Measurements from ENCODE around the gene GANAB.
"Not testable (repeated sequence)": the region's sequence is repeated elsewhere in the genome, so short reads cannot be mapped to it uniquely, and the experiment has no call there.

GANAB gene

DNA sequence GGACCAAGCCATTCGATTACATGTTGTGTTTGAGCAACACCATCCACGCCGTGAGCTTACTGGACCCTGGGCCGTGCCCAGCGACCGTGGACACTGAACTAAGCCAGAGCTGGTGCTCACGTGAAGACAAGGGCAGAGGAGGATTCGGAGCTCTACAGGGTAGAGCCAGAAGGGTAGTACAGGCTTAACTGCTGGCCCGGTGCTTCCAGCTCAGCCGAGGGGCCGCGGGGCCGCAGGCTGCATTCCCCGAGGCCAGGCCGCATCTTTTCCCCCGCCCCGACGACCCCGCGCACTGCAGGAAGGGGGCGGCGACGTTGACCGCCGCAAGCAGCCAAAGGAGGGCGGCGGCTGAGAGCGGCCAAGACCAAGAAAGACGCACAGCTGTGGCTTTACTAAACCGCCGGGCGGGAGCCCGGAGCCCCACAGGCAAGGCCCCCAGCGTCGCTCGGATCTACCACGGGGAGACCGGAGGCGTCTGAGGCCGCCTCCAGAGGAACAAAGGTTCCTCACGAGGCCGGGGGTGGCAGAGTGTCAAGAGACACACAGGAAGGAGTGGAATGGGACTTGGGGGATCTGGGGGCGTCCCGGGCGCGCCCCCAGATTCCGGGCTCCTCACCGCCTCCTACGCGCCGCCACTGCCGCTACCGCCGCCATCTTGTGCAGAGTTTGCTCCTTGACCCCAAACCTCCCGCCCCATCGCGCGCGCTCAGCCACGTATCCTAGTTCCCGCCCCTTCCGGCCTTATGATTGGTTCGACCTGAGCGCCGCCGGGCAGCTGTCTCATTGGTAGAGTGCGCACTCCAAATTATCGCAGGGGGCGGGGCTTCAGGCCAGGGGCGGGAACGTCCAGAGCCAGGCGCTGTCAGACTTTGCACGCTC lies at the start of gene GANAB:
Gene GANAB, minus strand, starts transcription at position 668 of the 879 bp plus-strand sequence. Its CDS starts 14 bp downstream, at position 654.
- peak; percentile 98 for DNase-seq (ENCODE audit: low read depth)

DNA sequence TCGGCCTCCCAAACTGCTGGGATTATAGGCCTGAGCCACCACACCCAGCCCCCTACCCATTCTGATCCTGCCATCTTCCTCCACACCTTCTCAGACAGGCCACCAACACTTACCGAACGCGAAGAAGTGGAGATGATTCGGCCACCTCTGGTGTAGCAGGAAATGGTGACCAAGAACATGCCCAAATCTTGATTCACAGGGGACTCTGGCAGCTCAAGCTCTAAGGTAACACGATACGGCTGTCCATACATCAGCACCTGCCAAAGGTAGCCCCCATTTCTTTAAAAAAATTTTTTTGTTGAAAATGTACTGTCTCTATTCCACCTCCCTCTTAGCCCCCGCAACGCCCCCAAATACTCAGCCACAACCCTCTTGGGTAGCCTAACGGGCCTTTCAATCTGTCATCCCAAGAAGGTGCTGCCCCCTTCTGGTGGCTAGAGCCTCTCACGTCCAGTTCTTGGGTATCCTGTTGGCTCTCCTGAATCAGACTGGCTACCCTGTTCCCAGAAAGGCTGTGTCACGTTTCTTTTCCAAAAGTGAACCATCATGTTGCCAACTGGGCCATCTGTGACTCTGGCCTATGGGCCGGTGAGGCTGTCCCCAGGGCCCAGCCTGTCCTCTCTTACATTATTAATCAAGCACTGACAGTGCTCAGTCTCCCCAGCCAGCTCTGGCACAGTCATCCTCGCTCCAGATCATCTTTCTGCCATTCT lies 48.2 kb upstream of the GANAB start:
- peak; percentile 72 for DNase-seq (ENCODE audit: low read depth)

DNA sequence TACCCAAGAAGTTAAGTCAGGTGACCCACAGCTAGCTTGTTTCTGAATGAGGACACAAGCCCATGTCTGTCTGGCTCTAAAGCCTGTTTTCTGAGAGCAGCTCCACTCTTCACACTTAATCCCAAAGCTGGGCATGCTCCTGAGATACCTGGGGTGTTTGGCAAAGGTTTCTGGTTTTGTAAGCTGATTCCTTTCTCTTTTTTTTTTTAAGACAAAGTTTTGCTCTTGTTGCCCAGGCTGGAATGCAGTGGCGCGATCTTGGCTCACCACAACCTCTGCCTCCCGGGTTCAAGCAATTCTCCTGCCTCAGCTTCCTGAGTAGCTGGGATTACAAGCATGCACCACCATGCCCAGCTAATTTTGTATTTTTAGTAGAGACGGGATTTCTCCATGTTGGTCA lies 47.2 kb upstream of the GANAB start:
- DNase-seq (ENCODE audit: low read depth) = not testable (repeated sequence)

DNA sequence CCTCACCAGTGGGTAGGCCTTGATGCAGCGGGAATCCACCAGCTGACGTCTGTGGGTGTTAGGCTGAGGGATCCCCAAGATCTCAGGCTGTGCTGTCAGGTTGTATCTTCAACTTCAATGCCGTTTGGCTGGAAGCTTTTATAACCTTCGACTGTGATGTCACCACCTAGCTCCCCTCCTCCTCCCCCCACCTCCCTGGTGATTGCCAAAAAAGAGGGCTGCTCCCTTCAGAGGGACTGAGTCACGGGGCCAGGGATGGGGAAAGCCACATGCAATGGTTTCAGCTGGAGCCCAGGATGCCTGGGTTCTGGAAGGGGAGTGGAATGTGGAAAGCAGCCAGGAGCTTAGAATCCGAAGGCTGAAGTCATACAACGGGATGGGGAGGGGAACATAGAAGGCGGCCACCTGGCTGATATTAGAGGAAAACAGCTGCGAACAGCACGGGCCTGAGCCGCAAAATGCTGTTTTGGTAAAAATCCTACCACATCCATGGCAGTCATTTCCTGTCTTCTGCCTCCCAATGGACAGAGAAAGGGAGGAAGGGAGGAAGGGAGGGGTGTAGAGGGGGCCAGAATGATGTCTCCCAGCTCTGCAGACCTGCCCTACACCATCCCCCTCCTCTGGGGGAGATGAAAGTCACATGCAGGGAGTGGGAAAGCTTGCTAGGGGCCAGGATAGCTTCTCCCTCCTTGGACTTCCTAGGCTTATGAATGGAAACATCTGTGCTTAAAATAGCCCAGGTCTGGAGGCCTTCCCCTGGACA lies 43.2 kb upstream of the GANAB start, which contains the start of gene LRRN4CL:
Gene LRRN4CL, minus strand, starts transcription at position 110 of the 763 bp plus-strand sequence. CDS start 1,022 bp downstream, outside the sequence.
- peak; percentile 98 for DNase-seq (ENCODE audit: low read depth)

DNA sequence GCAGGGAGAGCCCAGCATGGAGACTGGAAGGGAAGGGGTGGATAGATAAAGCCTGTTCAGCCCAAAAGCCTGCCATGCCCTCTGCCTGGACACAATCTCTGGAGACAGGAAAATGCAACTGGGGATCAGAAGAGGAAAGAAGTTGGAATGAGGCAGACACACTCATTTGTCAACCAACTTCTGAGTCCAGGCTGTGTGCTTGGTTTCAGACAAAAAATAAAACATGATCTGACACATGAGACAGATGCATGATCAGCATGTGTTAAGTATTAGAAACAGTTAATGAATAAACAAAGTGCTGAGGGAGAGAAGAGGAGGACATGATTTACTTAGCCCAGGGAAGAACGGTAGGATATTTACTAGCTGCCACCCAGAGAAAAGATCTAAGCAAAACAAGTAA lies 42.1 kb upstream of the GANAB start:
- no peak for DNase-seq (ENCODE audit: low read depth)

DNA sequence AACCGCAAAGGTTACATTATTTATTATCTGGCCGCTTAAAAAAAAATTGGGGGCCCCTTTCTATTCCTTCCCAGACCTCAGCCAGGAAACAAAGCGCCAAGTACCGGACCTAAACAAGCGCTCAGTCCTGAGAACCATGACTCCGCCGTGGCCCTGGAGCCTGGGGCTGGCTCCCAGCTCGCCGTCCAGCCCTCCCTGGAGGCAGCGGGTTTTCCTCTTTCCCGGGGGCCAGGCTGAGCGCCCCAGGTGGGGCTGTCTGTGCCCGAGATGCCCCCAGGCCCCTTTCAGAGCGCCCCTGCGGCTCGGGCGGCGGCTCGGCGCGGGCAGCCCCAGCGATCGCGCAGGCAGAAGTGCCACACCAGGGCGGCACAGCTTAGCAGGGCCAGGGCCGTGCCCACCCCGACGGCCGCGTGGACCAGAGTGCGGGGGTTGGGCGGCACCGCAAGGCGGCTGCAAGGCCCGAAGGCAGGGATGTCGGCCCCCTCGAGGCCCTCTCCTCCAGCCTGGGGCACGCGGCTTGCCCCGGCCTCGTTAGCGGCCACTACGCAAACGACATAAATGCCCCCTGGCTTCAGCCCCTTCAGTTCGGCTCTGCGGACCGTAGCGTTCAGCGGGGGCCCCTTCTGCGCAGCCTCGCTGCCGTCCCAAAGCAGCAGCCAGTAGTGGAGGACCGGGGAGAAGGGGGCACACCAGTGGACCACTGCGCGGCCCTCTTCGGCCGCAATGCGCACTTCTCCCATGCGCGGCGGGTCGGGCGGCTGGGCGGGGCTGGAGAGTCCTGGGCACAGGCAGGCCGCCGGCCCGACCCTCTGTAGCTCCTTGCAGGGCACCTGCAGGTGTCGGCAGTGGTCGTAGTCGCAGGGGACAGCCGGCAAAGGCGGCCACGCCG lies 41.3 kb upstream of the GANAB start:
- no peak for DNase-seq (ENCODE audit: low read depth)

DNA sequence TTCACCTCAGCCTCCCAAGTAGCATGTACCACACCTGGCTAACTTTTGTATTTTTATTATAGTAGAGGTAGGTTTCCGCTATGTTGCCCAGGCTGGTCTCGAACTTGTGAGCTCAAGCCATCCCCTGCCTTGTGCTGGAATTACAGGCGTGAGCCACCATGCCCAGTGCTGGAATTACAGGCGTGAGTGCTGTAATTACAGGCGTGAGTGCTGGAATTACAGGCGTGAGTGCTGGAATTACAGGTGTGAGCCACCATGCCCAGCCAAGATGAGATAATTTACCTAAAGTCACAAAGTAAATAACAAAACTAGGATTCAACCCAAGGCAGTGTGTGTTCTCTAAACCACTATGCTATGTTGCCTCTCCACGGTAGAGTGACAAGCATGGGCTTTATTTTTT lies 36.1 kb upstream of the GANAB start:
- no peak for DNase-seq (ENCODE audit: low read depth)

DNA sequence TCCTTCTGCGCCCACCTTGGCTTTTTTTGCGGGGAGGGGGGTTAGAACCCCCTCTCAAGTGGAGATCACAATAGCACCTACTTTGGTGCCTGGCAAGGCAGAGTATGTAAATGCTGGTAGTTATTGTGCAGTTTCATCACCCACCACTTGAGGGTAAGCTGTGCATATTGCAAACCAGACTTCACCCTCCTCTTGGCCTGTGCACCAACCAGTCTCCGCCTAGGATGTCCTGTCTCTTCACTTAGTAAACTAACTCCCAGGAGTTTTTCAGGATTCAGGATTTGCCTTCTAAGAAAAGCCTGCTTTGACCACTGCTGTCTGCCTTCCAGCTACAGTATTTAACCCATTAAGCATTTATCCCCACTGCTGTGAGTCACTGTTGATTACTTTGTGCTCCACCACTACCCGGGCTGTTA lies 34.4 kb upstream of the GANAB start:
- peak; percentile 65 for DNase-seq (ENCODE audit: low read depth)

DNA sequence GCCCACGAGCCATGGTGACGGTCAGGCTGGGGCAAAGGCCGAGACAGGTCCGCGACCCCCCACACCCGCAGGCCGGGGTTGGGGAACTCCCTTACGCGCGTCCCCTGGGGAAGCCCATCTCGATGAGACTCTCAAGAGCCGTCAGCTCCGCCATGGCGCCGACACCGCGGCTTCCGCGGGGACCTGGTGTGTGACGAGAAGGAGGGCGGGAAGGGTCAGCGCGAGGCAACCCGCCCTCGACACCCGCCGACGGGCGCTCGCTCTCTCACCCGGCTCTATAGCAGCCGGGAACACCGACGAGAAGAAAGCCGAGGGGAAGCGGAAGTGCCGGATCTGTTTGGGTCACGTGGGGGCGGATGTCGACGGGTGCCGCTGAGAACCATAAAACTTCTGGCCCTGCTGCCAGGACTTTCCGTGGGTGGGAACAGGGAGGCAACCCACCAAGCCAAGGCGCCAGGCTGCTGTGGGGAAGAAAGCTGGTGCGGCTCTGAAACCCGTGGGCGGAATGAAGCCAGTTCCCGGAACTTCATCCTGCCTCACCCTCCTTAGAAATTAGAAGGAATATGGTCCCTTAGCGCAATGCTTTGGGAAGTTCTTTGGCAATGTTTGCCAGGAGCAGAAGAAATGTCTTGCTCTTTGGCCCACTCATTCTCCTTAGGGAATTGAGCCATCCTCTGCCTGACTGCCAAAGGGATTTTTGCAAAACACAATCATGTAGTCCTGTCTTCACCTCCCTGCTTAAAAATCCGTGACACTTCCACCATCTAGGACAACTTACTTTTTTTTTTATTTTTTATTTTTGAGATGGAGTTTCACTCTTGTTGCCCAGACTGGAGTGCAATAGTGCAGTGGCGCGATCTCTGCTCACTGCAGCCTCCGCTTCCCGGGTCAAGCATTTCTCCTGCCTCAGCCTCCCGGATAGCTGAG lies 32.6 kb upstream of the GANAB start, which contains the start of gene UBXN1:
Gene UBXN1, minus strand, starts transcription at position 304 of the 927 bp plus-strand sequence. Its CDS starts 150 bp downstream, at position 154.
- DNase-seq (ENCODE audit: low read depth) = peak; percentile 84

DNA sequence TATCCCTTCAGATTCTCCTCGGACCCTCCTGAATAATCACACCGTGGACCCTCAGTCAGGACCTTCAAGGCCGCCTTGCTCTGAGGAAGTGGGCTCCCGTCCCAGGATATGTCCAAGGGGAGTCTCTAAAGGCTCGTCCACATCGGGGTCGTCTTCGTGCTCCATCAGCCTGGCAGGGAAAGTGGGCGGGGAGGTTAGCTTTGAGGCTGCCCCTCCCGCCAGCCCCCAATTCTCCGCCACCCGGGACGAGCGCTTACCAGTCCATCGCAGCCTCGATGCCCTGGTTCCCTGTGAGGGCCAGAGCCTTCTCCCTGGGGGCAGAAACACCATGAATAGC lies 32.0 kb upstream of the GANAB start:
- no peak for DNase-seq (ENCODE audit: low read depth)

DNA sequence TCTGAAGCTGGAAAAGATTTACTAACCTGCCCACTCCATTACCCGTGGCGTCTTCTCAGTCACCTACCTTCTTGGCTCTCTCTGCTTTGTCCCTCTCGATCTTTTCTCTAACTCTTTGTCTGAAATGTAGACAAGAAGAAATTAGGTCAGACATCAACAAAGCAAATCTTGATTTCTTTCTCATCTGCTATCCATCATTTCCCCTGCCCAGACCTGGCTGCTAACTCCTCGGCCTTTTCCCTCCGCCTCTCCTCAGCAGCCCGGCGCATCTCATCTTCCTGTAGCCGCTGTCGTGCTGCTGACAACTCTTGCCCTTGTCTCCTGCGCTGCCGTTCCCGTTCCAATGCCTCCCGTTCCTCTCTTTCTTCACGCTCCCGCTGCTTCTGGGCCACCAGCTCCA lies 31.3 kb upstream of the GANAB start:
- no peak for DNase-seq (ENCODE audit: low read depth)

DNA sequence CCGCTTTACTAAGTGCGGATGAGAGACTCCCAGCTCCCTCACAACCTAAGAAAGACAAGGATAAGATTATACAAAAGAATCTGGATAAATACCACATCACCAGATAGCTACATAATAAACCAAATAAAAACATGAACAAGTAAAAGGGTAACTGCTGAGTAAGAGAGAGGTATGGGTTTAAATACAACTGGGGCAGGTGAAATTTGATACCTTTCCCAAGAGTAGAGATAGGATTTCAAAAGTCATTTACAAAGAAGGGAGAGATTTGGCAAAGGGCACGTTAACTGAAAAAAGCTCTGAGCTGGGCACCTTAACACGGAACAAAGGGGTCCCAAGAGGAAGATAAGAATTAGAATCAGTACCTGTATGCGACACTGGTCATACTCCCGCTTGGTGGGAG lies 30.7 kb upstream of the GANAB start:
- no peak for DNase-seq (ENCODE audit: low read depth)

DNA sequence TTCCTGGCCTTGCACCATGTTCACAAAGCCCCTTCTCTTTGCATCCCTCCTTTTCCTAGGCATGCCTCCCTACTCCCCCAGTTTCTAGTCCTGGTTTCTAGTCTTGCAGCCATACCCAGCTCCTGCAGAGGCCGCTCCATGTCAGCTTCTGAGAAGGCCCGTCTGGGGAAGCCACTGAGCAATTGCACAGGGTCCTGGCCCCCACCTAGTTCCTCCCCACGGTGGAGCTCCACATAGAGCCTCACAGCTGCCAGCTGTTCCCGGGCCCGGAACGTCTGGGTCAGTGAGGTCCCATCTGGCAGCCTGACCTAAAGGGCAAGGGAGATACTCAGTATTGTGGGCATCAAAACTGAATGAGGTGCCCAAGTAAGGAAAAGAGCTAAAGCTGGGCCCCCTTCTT lies 30.3 kb upstream of the GANAB start:
- DNase-seq (ENCODE audit: low read depth) = no peak

DNA sequence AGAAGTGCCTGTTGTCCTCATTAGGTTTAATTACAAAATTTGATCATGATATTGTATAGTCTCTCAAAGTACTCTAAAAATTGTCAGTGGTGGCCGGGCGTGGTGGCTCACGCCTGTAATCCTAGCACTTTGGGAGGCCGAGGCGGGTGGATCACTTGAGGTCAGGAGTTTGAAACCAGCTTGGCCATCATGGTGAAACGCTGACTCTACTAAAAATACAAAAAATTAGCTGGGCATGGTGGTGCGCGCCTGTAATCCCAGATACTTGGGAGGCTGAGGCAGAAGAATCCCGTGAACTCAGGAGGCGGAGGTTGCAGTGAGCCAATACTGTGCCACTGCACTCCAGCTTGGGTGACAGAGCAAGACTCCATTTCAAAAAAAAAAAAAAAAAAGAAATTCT lies 29.0 kb upstream of the GANAB start:
- not testable (repeated sequence) for DNase-seq (ENCODE audit: low read depth)

DNA sequence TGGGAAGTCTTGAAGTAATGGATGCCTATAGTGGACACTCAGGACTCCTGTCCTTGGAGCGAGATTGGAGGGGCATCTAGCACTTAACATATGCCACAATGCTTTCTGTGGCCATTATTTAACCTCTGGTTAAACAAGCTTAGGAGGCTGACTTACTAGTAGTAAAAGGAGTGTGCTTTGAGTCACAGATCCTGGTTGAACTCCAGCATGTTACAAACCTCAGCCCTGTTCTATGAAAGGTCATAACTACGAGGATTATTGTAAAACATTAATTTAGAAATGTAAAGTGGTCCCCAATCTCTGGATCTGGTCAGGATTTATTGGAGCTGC lies 26.7 kb upstream of the GANAB start:
- no peak for DNase-seq (ENCODE audit: low read depth)

DNA sequence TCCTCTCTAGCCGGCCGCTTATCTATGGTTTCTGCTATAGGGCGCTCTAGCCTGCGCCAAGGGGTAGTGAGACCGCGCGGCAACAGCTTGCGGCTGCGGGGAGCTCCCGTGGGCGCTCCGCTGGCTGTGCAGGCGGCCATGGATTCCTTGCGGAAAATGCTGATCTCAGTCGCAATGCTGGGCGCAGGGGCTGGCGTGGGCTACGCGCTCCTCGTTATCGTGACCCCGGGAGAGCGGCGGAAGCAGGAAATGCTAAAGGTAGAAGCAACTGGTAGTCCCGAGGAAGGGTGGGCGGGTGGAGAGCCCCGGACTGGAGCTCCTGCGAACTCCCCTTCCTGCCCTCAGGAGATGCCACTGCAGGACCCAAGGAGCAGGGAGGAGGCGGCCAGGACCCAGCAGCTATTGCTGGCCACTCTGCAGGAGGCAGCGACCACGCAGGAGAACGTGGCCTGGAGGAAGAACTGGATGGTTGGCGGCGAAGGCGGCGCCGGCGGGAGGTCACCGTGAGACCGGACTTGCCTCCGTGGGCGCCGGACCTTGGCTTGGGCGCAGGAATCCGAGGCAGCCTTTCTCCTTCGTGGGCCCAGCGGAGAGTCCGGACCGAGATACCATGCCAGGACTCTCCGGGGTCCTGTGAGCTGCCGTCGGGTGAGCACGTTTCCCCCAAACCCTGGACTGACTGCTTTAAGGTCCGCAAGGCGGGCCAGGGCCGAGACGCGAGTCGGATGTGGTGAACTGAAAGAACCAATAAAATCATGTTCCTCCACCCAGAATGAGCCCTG lies 25.4 kb upstream of the GANAB start, which contains the start of the genes LBHD1 and UQCC3:
Gene LBHD1, minus strand, starts transcription at position 660 of the 782 bp plus-strand sequence. CDS start 2,236 bp downstream, outside the sequence.
Gene UQCC3, plus strand, starts transcription at position 66 of the 782 bp plus-strand sequence. Its CDS starts 73 bp downstream, at position 139.
- DNase-seq (ENCODE audit: low read depth) = peak; percentile 58

DNA sequence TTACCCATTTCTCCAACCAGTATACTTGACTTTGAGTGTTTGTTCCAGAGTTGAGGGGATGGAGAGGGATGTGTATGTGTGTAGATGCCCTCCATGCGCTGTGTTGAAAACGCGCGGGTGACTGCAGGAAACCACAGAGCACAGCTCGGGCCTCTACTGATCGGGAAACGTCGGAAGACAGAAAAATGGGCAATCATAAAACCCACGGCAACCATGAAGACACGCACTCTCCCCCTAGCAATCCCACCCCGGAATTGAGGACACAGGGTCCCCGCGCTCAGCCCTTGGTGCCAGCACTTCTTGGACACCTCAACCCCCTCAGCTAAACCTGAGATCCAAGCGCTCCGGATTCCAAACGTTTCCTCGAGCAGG lies 24.8 kb upstream of the GANAB start:
- DNase-seq (ENCODE audit: low read depth) = no peak

DNA sequence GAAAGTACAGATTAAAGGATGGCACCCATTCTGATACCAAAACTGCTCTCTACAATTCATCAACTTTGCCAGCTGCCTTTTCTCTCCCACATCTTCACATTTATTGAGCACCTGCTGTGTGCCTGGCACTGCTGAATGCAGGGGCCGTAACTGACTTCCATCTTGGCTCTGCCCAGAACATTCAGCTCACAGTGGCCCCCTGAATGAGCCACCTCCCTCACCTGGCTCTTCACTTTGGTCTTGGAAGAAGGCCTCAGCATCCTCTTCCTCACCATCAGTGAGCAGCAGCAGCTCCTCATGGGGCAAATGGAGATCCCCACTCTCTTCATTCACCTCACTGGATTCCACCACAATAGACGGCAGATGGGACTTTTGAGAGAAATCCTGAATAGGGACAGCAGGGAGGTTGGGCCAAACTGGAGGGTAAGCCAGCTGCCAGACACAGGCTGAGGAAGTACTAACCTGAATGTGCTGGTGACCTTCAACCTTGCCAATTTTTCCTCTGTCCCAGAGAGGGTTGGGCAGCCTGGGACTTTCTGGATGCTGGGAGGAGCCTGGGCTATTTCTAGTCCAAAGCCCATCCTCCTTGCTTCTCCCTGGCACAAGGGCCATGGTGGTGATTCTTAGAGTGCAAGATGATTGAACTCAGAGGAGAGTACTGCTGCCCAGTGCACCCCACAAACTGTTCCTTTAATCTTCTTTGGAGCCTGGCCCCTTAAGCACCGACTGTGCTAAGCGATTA lies 23.2 kb upstream of the GANAB start:
- DNase-seq (ENCODE audit: low read depth) = no peak

DNA sequence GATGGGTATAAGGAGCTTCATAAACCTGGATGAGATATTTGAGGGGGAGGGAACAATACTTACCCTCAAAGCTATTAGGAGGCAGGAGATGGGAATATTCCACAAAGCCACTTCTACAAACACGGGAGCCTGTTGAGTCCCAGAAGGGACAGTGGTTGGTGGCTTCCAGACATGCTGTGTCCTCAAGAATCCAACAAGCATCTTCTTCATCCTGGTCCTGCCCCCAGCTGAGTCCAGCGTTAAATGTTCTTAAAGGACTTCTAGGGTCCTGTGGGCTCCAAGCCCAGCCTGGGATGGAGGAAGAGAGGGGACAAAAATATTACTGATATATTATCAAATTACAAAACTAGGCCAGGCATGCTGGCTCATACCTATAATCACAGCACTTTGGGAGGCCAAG lies 21.0 kb upstream of the GANAB start:
- DNase-seq (ENCODE audit: low read depth) = no peak

All from GM04504 (cell line).